Measurements from ENCODE around the gene NEMF. TPM values are rescaled to one million over a fixed set of nuclear protein-coding genes. Genes with fewer than 3 reads are reported as not detected.
"Not testable (repeated sequence)": the region's sequence is repeated elsewhere in the genome, so short reads cannot be mapped to it uniquely, and the experiment has no call there.

The NEMF gene
- total RNA-seq, 1 donor from 2014 or later, result 108 TPM

GRCh38 chr14:49761839-49762551 lies 90.6 kb downstream of the NEMF start:
- no peak for DNase-seq (ENCODE audit: low spot score)

- no peak for DNase-seq (ENCODE audit: low spot score)
These were observed 97.2 kb downstream of the NEMF start for GRCh38 chr14:49755378-49755777.

GRCh38 chr14:49754570-49755097 lies 98.0 kb downstream of the NEMF start:
- no peak for DNase-seq (ENCODE audit: low spot score)

- not testable (repeated sequence) for DNase-seq (ENCODE audit: low spot score)
These were observed 106.1 kb downstream of the NEMF start for GRCh38 chr14:49746476-49746875.

- DNase-seq (ENCODE audit: low spot score), result no peak
These were observed 107.4 kb downstream of the NEMF start for GRCh38 chr14:49745191-49745590.

GRCh38 chr14:49735669-49736068 lies 116.9 kb downstream of the NEMF start:
- not testable (repeated sequence) for DNase-seq (ENCODE audit: low spot score)

GRCh38 chr14:49733836-49734235 lies 118.8 kb downstream of the NEMF start:
- no peak for DNase-seq (ENCODE audit: low spot score)

GRCh38 chr14:49732896-49733295 lies 119.7 kb downstream of the NEMF start:
- no peak for DNase-seq (ENCODE audit: low spot score)

Other genes with a start within 250 kb of the NEMF start
- gene RPL36AL, start 232.2 kb downstream of the NEMF start, total RNA-seq, result 176 TPM
- gene MGAT2, start 232.0 kb downstream of the NEMF start, total RNA-seq, result 29.2 TPM
- 5.5 TPM for gene DNAAF2, start 217.5 kb downstream of the NEMF start, total RNA-seq
- 4.6 TPM for gene POLE2, start 164.6 kb downstream of the NEMF start, total RNA-seq
- gene KLHDC1, start 159.7 kb downstream of the NEMF start, total RNA-seq, result 9.8 TPM
- 63.9 TPM for gene KLHDC2, start 84.6 kb downstream of the NEMF start, total RNA-seq
- gene ARF6, start 40.3 kb upstream of the NEMF start, total RNA-seq, result 75.5 TPM

All from ureter (tissue), 1 donor.